ENCODE data around the gene MAP2K5.

DNA sequence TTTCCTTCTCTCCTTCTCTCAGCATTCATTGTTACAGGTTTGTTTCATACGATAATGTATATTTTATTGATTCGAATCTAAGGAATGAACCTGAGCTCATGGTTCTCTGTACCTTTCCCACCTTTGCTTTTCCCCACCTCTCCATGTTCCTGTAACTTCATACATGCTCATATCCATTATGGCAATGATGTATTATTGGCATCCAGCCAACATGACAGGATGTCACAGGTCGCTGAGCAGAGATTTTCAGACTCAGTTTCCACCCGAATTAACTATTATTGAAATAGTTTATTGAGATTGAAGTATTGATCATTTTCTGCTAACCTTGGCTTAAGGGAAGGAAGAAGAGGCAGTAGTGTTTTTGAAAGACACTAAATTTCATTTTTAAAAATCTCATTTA, 64.8 kb downstream of the MAP2K5 start:
- TF ChIP-seq, protein P1, sequence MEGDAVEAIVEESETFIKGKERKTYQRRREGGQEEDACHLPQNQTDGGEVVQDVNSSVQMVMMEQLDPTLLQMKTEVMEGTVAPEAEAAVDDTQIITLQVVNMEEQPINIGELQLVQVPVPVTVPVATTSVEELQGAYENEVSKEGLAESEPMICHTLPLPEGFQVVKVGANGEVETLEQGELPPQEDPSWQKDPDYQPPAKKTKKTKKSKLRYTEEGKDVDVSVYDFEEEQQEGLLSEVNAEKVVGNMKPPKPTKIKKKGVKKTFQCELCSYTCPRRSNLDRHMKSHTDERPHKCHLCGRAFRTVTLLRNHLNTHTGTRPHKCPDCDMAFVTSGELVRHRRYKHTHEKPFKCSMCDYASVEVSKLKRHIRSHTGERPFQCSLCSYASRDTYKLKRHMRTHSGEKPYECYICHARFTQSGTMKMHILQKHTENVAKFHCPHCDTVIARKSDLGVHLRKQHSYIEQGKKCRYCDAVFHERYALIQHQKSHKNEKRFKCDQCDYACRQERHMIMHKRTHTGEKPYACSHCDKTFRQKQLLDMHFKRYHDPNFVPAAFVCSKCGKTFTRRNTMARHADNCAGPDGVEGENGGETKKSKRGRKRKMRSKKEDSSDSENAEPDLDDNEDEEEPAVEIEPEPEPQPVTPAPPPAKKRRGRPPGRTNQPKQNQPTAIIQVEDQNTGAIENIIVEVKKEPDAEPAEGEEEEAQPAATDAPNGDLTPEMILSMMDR (IDR thresholded peaks at IDR 0.05) = no peak
- TF ChIP-seq POLR2AphosphoS5 (IDR thresholded peaks at IDR 0.05) = no peak
